ENCODE results near the gene PTPN23. TPM values are rescaled to one million over a fixed set of nuclear protein-coding genes. Genes with fewer than 3 reads are reported as not detected.

The PTPN23 gene
- total and polyA plus RNA-seq, 2 of the 13 experiments (the other 11 are each of a cell fraction or from before 2014, with no cell fraction given): 2.3 to 3.7 TPM

DNA sequence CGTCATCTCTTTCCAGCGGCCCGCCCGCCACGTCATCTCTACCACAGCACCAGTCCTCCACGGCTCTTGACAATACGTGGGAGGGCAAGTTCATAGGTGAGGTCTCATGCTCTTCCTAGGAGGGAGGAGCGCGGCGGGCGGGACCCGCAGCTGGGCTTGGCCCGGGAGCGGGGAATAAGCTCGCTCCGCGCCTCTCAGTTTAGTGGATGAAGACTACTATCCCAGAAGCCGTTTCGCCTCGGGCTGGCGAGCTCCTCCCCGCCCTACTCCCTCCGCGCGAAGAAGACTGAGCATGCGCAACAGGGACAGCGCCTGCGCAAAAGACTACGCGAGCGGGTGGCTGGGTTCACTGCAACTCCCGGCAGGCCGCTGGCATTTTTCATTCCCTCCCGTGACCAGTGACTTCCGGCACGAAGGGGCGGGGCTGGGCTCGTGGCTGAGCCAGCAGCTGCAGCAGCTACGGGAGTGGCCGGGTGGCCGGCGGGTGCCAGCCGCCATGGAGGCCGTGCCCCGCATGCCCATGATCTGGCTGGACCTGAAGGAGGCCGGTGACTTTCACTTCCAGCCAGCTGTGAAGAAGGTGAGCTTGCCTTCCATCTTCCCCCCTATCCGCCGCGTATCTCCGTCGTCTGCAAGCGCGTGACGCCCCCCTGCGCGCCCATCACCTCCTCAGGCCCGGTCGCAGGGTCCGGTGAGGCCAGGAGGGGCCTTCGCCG, at the start of gene PTPN23 (continued):
- TF ChIP-seq NCOA2 (CRISPR knock-in tag; IDR thresholded peaks at IDR 0.05) (peak; percentile 14; the same call in 1 of the 2 replicates), ESRRA (CRISPR knock-in tag; IDR thresholded peaks at IDR 0.05; ENCODE audit: low read depth) (peak; percentile 71), KDM6A (CRISPR knock-in tag; IDR thresholded peaks at IDR 0.05; ENCODE audit: low read depth) (no peak), ZNF790 (CRISPR knock-in tag; IDR thresholded peaks at IDR 0.05; ENCODE audit: borderline replicate concordance) (no peak), ZNF367 (CRISPR knock-in tag; IDR thresholded peaks at IDR 0.05; ENCODE audit: borderline replicate concordance) (no peak), GZF1 (CRISPR knock-in tag; IDR thresholded peaks at IDR 0.05) (no peak), ZSCAN30 (CRISPR knock-in tag; IDR thresholded peaks at IDR 0.05) (no peak), ZFP36 (IDR thresholded peaks at IDR 0.05; ENCODE audit: borderline replicate concordance, low read depth, low read length, partially characterized antibody) (no peak), ETV5 (CRISPR knock-in tag; IDR thresholded peaks at IDR 0.05; ENCODE audit: borderline replicate concordance) (peak; percentile 97), ZNF550 (CRISPR knock-in tag; IDR thresholded peaks at IDR 0.05; ENCODE audit: borderline replicate concordance) (peak; percentile 39; the same call in 1 of the 2 replicates), ZNF83 (CRISPR knock-in tag; IDR thresholded peaks at IDR 0.05; ENCODE audit: borderline replicate concordance) (peak; percentile 76; the same call in 1 of the 2 replicates), ZNF746 (CRISPR knock-in tag; IDR thresholded peaks at IDR 0.05) (no peak; the same call in 1 of the 2 replicates), THAP11 (CRISPR knock-in tag; IDR thresholded peaks at IDR 0.05) (peak; percentile 96), ZNF660 (CRISPR knock-in tag; IDR thresholded peaks at IDR 0.05; ENCODE audit: borderline replicate concordance, low read depth) (no peak; the same call in 1 of the 2 replicates), ZFP62 (CRISPR knock-in tag; IDR thresholded peaks at IDR 0.05) (no peak), JUND (CRISPR knock-in tag; IDR thresholded peaks at IDR 0.05) (no peak), ZMYM4 (CRISPR knock-in tag; IDR thresholded peaks at IDR 0.05) (peak; percentile 73), RCOR2 (CRISPR knock-in tag; IDR thresholded peaks at IDR 0.05) (no peak)
- TF ChIP-seq, protein P1, sequence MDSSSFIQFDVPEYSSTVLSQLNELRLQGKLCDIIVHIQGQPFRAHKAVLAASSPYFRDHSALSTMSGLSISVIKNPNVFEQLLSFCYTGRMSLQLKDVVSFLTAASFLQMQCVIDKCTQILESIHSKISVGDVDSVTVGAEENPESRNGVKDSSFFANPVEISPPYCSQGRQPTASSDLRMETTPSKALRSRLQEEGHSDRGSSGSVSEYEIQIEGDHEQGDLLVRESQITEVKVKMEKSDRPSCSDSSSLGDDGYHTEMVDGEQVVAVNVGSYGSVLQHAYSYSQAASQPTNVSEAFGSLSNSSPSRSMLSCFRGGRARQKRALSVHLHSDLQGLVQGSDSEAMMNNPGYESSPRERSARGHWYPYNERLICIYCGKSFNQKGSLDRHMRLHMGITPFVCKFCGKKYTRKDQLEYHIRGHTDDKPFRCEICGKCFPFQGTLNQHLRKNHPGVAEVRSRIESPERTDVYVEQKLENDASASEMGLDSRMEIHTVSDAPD (CRISPR knock-in tag; IDR thresholded peaks at IDR 0.05): no peak; the same call in 1 of the 2 replicates
- TF ChIP-seq, protein P2, sequence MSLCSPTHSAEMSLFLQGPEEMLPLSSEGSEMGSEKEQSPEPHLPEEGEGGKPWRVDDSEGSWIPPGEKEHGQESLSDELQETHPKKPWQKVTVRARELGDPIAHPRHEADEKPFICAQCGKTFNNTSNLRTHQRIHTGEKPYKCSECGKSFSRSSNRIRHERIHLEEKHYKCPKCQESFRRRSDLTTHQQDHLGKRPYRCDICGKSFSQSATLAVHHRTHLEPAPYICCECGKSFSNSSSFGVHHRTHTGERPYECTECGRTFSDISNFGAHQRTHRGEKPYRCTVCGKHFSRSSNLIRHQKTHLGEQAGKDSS (CRISPR knock-in tag; IDR thresholded peaks at IDR 0.05; ENCODE audit: borderline replicate concordance, low read depth): peak; percentile 6; the same call in 1 of the 2 replicates
- TF ChIP-seq, protein P3, sequence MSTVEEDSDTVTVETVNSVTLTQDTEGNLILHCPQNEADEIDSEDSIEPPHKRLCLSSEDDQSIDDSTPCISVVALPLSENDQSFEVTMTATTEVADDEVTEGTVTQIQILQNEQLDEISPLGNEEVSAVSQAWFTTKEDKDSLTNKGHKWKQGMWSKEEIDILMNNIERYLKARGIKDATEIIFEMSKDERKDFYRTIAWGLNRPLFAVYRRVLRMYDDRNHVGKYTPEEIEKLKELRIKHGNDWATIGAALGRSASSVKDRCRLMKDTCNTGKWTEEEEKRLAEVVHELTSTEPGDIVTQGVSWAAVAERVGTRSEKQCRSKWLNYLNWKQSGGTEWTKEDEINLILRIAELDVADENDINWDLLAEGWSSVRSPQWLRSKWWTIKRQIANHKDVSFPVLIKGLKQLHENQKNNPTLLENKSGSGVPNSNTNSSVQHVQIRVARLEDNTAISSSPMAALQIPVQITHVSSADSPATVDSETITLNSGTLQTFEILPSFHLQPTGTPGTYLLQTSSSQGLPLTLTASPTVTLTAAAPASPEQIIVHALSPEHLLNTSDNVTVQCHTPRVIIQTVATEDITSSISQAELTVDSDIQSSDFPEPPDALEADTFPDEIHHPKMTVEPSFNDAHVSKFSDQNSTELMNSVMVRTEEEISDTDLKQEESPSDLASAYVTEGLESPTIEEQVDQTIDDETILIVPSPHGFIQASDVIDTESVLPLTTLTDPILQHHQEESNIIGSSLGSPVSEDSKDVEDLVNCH (CRISPR knock-in tag; IDR thresholded peaks at IDR 0.05): 0 out of 2 replicates have a peak, but pooled peaks have one; percentile 62
- TF ChIP-seq, protein P4, sequence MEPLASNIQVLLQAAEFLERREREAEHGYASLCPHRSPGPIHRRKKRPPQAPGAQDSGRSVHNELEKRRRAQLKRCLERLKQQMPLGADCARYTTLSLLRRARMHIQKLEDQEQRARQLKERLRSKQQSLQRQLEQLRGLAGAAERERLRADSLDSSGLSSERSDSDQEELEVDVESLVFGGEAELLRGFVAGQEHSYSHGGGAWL (CRISPR knock-in tag; IDR thresholded peaks at IDR 0.05): peak; percentile 36; the same call in 1 of the 2 replicates
- TF ChIP-seq, protein P5, sequence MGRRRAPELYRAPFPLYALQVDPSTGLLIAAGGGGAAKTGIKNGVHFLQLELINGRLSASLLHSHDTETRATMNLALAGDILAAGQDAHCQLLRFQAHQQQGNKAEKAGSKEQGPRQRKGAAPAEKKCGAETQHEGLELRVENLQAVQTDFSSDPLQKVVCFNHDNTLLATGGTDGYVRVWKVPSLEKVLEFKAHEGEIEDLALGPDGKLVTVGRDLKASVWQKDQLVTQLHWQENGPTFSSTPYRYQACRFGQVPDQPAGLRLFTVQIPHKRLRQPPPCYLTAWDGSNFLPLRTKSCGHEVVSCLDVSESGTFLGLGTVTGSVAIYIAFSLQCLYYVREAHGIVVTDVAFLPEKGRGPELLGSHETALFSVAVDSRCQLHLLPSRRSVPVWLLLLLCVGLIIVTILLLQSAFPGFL (CRISPR knock-in tag; IDR thresholded peaks at IDR 0.05): no peak

Data from HepG2 (cell line).